ENCODE measurements around the gene PRKRIP1.
"Not testable (repeated sequence)": the region's sequence is repeated elsewhere in the genome, so short reads cannot be mapped to it uniquely, and the experiment has no call there.

The PRKRIP1 gene

GRCh38 chr7:102404005-102404861 lies 8.1 kb downstream of the PRKRIP1 start:
- DNase-seq = peak; percentile 37

GRCh38 chr7:102404862-102405188 lies 8.7 kb downstream of the PRKRIP1 start:
- DNase-seq = not testable (repeated sequence)

GRCh38 chr7:102407910-102408309 lies 11.7 kb downstream of the PRKRIP1 start:
- DNase-seq = no peak

DNA sequence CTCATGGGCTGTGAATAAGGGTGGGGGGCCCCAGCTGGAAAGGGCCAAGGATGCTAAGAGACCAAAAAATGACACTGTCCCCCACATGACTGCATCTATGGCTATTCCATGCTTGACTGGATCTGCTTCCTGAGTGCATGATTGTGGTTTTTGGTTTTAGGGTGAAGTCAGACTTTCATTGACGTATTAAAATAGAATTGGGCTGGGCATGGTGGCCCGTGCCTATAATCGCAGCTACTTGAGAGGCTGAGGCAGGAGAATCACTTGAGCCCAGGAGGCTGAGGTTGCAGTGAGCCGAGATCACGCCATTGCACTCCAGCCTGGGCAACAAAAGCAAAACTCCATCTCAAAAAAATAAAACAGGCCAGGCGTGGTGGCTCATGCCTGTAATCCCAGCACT lies 12.4 kb downstream of the PRKRIP1 start:
- not testable (repeated sequence) for DNase-seq

DNA sequence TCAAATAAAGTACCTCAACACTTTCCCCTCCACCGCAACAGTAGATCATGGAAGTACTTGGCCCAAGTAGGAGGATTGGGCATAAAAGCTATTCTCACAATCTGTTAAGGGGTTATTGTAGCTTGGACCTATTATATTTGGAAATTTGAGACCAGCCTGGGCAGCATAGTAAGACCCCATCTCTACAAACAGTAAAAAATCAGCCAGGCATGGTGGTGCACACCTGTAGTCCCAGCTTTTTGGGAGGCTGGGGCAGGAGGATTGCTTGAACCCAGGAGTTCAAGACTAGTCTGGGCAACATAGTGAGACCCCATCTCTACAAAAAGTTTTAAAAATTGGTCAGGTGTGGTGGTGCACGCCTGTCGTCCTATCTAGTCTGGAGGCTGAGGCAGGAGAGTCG lies 13.2 kb downstream of the PRKRIP1 start:
- DNase-seq = no peak

- no peak for DNase-seq
Observed at GRCh38 chr7:102410123-102410522, 14.0 kb downstream of the PRKRIP1 start.

DNA sequence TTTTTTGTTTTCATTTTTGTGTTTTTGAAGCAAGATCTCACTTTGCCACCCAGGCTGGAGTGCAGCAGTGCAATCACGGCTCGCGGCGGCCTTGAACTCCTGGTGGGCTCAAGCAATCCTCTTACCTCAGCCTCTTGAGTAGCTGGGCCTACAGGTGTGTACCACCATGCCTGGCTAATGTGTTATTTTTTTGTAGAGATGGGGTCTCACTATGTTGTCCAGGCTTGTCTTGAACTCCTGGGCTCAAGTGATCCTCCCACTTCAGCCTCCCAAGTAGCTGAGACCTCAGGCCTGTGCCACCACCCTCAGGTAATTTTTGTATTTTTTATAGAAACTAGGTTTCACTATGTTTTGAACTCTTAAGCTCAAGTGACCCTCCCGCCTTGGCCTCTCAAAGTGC lies 14.8 kb downstream of the PRKRIP1 start:
- DNase-seq = no peak

GRCh38 chr7:102412548-102412947 lies 16.4 kb downstream of the PRKRIP1 start:
- no peak for DNase-seq

- no peak for DNase-seq
Observed at GRCh38 chr7:102413091-102413490, 16.9 kb downstream of the PRKRIP1 start.

- no peak for DNase-seq
Observed at GRCh38 chr7:102413611-102414010, 17.4 kb downstream of the PRKRIP1 start.

DNA sequence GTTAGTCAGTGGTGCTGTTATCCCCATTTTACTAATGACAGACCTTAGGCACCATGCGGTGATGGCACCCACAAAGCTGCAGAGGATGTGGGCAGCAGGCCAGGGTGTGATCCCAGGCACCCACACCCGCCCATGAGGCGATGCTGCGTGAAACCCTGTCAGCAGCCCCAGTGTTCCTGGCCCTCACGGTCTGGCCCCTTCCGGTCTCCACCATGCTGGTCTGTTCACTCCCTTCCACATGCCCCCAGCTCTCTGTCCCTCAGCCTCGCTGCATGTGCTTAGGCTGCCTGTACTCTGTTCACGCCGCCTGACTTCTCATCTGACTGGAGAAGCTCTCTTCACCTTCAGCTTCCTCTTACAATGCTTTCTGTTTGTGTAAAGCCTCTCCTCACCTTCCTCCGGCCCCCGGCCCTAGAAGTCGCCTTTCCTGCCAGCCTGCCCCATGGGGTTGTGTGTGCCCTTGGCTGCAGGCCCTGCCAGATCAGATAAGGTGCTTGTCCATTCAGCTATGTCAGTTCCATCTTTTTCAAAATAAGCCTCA lies 19.6 kb downstream of the PRKRIP1 start:
- DNase-seq = no peak

DNA sequence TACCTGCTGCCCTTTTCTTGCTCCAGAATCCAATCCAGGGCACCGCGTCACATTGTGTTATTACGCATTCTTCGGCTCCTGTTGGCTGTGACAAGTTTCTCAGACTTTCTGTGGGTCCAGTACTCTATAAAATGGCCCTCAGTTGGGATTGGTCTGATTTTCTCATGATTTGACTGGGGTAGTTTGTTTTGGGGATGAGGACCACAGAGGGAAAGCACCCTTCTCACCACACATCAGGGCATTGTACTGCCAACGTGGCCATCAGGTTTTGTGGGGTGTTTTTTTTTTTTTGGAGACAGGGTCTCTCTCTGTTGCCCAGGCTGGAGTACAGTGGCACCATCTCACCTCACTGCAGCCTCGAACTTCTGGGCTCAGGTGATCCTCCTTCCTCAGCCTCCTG lies 20.2 kb downstream of the PRKRIP1 start:
- DNase-seq = no peak

GRCh38 chr7:102417105-102417504 lies 20.9 kb downstream of the PRKRIP1 start:
- no peak for DNase-seq

- DNase-seq = no peak
Observed at GRCh38 chr7:102418592-102418991, 22.4 kb downstream of the PRKRIP1 start.

DNA sequence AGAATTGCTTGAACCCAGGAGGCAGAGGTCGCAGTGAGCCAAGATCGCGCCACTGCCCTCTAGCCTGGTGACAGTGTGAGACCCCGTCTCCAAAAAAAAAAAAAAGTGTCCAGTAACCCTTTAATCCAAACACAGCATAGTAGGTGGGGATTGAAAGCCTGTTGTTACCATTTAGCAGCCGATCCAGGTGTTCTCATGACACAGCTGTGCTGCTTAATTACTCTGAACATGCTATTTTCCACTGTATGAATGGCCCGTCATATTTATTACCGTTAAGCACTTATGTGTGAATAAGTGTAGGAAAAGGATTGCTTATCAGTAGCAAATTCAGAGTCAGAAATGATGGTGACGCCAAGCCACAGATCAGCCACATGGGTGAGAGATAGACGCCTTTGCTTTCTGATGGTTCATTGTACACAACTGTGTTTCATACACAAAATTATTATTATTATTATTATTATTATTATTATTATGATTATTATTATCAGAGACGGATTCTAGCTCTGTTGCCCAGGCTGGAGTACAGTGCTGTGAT lies 25.6 kb downstream of the PRKRIP1 start:
- no peak for DNase-seq

GRCh38 chr7:102424129-102424551 lies 28.0 kb downstream of the PRKRIP1 start:
- no peak for DNase-seq

GRCh38 chr7:102424787-102425218 lies 28.6 kb downstream of the PRKRIP1 start:
- no peak for DNase-seq

- no peak for DNase-seq
Observed at GRCh38 chr7:102425639-102426267, 29.6 kb downstream of the PRKRIP1 start.

DNA sequence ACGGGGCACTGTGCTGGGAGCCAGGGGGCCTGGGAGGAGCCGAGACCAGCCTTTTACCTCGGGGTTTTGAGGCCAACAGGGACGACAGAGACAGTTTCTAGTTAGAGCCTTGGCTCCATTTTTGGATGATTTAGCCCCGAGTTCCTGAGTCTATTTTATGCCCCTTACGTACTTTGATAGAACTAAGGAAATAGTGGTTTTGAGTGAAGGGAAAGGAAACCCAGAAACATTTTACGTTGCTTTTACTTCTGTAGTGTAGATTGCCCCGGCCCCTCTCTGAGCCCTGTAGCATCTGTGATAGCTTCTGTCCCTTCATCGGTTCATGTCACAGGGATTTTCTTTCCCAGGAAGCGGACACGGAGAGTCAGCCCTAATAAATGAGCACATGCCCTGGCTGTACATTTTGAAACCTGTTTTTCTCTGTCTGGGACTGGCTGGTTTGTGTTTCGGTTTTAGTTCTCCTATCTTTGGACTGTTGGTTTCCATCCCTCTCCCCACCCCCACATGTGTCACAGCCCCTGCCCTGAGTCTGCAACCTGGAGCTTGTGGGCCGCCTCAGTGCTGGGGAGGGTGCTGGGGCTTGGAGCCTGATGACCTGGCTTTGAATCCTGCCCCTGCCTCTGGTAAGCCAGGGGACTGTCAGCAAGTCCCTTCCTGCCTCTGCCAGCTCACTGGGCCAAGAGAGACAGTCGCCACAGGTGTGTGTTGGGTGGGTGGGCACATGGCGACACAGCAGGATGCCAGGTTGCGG lies 30.3 kb downstream of the PRKRIP1 start:
- no peak for DNase-seq

- no peak for DNase-seq
Observed at GRCh38 chr7:102427019-102427405, 30.8 kb downstream of the PRKRIP1 start.

DNA sequence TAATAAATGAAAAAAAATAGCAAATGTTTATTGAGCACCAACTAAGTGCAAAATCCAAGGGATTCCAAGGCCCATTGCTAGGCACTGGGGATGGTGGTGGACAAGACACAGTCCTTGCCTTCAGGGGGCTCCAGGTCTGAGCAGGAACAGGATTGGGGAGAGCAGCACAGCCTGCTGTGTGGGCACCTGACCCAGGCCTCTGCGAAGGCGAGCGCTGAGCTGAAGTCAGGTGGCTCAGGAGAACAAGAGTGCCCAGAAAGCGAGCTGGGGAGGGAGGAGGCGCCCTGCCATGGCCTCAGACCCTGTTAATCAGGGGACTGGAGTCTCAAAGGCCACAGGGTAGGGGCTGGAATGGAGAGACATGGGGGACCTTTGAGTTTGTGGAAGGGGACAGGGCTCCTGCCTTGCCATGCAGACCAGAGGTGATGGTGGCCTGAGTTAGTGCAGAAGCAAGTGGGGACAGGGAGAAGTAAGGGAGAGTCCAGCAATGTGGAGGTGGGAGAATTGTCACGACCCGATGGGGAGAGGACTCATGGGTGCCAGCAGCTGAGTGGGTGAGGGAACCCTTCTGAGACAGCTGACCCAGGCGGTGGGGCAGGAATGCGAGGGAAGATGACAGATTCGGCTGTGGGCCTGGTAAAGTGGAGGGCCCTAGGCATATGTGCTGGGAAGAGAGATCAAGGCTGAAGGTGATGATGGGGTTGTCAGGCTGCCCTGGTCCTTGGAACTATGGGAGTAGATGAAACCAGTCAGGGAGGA lies 33.2 kb downstream of the PRKRIP1 start:
- DNase-seq = no peak

GRCh38 chr7:102431617-102432298 lies 35.6 kb downstream of the PRKRIP1 start:
- peak; percentile 11 for DNase-seq

Measured in fibroblast of skin of right quadriceps (primary cell).